HG03565 (cell line): ENCODE results near the gene PLB1.
"Not testable (repeated sequence)": the region's sequence is repeated elsewhere in the genome, so short reads cannot be mapped to it uniquely, and the experiment has no call there.

ENCODE experiments used
- ATAC-seq: cut with Tn5 transposase; IDR thresholded peaks from one replicate; pipeline ENCODE4 v1.9.1; 2021; ENCODE audit warnings: mild to moderate bottlenecking, moderate library complexity; ENCODE audit not compliant: unreplicated experiment

The PLB1 gene

DNA sequence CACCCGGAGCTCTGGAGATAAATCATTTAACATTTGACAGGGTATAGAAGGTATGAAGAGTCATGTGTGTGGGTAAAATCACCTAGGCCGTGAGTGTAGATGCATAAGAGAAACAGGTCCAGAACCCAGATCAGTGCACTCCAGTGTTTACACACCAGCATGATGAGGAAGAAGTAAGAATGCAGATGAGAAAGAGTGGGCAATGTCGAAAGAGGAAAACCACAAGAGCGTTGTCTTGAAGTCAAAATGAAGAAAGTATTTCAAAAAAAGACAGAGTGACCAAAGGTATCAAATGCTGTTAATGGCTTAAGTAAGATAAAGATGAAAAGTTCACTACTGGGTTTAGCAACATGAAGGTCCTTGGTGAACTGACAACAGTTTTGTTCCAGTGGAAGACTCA lies 32.0 kb upstream of the PLB1 start:
- no peak for ATAC-seq

DNA sequence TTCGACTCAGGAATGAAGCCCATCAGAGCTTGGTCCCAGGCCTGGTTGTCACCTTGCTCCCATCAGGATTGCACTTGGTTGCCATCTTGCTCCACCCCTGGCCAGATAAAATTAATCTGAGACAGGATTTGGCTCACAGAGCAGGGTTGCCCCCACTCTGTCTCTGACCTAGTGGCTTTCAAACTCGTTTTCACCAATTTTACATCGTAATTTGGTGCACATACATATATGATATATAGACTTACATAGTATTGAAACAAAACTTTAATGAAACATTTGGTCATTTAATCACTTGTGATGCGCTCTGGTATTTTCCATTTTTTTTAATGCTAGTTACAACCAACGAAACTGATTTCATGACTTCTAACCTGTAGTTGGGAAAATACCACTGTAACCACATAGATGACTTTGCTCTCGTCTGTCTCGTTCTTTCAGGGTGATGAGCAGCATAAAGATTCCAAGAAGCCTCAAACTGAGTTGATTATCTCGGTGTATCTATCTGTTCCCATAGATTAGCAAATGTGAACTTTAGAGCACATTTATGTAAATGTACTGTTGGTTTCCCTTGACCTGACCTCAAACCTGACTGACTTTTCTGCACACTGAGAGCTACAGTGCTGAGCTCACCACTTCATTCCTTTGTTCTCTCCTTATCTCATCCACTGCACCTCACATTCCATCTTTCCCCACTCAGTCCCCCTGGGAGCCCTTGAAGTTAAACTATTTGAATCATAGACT lies 30.5 kb upstream of the PLB1 start:
- no peak for ATAC-seq

DNA sequence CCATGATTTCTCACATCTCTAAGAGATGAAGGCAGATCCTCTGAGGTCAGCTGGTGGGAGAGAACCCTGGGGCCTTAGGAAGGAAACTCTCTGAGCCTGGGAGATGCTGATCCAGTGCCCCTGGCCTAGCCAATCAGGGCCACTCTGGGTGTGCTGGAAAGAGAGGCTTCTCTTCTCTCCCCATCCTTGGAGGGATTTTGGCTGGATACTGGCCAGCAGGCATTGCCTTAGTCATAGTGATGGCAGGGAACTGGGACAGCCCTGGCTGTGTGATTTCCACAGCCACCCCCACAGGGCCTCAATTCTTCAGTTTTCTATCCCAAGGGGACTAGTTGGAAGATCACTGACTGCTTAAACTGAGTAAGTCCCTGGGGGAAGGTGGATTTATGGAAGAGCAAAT lies 26.6 kb upstream of the PLB1 start:
- ATAC-seq = no peak

DNA sequence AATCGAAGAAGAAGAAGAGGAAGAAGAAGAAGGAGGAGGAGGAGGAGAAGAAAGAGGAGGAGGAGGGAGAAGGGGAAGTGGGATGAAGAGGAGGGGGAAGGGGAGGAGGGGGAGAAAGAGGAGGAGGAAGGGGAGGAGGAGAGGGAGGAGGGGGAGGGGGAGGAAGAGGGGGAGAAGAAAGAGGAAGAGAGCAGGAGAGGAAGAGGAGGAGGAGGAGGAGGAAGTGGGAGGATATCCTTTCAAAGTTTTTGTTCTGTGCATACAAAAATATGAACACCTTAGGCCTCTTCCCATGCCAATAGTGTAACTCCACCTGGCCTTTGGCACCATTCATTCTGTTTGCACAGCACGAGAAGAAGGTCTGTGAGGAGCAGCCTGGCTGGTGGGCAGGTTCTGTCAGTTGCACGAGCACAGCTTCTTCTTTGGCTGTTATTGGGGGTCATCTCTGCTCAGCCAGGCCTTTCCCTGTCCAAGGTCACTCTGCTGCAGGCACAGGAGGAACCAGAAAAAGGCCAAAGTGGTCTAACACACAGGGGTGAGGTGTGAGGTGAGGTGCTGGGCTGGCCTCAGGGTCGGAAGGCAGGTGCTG lies 25.8 kb upstream of the PLB1 start:
- no peak for ATAC-seq

DNA sequence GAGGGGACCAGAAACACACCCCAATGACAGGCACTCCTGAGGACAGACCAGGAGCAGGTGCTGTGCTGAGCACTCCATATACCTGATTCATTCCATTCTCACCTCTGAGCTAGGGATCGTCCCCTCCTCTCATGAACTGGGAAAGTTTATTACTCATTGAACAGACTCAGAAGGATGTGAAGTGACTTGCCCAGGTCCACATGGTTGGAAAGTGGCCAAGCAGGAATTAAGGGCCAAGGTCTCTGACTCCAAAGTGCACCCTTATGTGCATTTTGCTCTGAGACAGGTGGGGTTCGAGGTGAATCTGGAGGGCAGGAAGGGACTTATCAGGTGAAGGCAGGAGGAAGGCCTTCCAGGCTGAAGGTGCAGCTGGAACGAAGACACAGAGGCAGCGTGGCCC lies 25.1 kb upstream of the PLB1 start:
- ATAC-seq = no peak

DNA sequence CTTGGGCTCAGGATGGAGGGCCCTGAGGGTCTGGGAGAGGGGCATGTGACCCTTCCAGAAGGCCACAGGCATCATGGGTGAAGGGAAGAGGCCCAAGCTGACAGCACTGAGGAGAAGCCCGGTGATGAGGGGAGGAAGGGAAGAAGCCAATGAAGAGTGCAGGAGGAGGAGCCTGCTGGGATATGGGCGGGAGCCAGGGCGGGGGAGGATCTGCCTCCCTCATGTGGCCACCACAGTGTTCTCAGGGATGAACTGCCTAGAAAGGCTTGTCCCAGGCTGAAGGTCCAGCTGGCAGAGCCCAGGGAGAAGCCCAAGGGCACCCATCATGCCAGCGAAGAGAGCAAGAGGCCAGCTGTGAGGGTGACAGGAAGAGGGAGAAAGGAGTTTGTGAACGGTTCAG lies 24.6 kb upstream of the PLB1 start:
- ATAC-seq = no peak

DNA sequence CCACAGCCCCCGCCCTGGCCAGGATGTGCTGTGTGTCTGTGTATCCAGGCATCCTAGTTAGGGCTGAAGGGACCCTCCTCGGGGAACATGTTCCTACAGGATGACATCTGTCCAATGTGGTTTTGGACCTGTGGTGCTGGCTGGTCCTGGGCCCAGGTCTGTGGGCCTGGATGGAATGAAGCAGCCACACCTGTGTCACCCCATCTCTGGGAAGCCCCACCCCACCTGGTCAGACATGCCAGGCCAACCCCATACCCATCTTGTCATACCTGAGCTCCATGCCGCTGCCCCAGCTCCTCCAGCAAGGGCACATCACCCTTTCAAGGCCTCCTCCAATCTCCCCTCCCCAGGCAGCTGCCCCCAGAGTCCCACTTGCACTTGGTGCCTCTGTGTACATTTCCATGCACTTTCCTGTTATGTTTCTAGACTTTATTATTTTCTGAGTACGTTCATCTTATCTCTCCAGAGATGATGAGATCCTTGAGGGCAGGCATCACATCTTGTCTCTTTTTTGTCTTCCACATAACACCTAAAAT lies 24.1 kb upstream of the PLB1 start:
- no peak for ATAC-seq

DNA sequence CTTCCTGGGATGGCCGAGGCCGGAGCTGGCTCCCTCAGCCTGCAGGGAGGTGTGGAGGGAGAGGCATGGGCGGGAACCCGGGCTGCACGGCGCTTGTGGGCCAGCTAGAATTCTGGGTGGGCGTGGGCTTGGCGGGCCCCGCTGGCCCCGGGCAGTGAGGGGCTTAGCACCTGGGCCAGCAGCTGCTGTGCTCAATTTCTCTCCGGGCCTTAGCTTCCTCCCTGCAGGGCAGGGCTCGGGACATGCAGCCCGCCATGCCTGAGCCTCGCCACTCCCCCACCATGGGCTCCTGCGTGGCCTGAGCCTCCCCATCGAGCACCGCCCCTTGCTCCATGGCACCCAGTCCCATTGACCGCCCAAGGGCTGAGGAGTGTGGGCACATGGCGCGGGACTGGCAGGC lies 23.2 kb upstream of the PLB1 start:
- ATAC-seq = not testable (repeated sequence)

DNA sequence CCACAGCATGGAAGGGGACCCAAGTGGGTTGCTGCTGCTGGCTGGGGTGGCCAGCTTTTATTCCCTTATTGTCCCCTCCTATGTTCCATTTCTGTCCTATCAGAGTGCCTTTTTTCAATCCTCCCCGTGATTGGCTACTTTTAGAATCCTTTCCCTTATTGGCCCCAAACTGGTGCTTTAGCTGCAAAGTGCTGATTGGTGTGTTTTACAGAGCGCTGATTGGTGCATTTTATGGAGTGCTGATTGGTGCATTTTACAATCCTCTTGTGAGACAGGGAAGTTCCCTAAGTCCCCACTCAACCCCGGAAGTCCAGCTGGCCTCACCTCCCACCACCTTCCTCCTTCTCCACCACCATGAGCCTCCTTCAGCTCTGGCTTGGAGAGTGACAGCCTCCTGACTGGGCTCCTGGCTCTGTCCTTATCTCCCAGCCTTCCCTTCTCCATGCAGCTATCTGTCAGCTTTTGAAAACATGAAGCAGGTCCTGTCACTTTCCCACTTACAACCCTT lies 20.7 kb upstream of the PLB1 start:
- ATAC-seq = no peak

DNA sequence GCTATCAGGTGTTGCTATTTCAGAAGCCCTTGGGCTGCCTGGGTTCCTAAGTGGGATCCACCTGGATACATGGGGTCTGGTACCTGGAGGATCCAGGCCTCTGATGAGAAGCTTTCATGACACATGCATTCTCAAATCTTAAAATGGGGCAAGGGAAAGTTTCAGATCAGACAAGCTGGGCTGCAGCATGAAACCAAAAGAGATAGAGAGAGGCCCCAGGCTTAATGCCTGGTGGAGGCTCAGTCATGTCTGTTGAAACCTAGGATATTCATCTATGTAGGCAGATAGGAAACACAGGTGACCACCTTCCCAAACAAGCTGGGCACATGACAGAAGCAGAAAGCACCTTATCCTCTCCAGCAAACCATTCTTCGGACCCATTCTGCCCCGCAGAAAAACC lies 18.8 kb upstream of the PLB1 start:
- no peak for ATAC-seq

DNA sequence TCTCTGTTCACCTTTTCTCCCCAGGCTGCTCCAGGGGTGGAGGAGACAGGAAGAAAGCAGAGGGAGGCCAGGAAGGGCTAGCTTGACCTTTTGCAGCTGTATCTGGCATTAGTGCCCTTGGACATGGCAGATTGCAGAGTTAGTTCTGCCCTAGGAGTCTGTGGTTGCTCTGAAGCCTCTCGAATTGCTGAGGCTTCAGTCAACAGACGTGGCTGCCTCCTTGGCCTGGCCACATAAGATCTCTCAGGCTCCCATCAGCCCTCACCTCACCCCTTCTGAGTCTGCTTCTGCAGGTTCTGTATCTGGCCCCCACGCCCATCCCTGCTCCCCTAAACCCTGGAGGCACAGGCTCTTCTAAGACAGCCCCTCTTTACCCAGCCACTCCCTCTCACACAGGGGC lies 18.2 kb upstream of the PLB1 start:
- no peak for ATAC-seq

DNA sequence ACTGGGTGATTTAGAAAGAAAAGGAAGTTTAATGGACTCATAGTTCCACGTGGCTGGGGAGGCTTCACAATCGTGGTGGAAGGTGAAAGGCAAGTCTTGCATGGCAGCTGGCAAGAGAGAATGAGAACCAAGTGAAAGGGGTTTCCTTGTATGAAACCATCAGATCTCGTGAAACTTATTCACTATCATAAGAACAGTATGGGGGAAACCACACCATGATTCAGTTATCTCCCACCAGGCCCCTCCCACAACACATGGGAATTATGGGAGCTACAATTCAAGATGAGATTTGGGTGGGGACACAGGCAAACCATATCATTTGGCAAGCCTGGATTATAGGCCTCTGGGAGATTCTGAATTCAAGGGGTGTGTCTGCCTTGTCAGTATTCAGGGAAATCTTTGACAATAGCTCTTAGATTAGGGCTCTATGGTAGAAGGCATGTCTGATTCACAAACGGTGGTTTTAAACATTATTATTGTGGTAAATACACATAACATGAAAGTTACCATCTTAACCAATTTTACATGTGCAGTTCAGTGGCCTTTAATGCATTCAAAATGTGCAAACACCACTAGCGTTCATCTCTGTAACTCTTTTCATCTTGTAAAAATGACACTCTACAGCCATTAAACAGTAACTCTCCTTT lies 15.3 kb upstream of the PLB1 start:
- no peak for ATAC-seq

DNA sequence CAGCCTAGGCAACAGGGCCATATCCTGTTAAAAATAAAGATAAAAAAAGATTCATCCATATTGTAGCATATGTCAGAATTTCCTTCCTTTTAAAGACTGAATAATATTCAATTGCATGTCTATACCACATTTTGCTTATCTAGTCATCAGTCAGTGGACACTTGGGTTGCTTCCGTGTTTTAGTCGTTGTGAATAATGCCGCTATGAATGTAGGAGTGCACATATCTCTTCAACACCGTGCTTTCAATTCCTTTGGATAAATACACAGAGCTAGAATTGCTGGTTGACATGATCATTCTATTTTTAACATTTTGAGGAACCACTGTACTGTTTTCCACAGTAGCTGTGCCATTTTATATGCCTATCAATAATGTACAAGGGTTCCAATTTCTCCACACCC lies 14.0 kb upstream of the PLB1 start:
- no peak for ATAC-seq

DNA sequence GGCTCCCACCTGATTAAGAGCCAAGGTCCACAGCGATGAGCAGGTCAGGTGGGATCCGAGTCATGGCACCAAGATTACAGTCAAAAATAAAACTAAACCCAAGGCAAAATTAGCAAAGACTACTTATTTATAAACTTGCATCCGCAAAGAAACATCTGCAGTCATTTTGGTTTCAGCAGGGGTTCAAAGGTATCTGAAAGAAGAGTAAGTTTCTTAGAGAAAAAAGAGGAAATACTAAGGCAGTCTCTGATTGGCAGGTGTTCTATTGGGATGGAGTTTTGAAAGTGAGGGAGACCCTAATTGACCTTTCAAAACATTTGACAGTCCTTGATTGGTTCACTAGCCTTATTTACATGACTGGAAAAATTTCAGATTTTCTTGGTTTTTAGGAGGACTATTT lies 11.0 kb upstream of the PLB1 start:
- ATAC-seq = no peak

DNA sequence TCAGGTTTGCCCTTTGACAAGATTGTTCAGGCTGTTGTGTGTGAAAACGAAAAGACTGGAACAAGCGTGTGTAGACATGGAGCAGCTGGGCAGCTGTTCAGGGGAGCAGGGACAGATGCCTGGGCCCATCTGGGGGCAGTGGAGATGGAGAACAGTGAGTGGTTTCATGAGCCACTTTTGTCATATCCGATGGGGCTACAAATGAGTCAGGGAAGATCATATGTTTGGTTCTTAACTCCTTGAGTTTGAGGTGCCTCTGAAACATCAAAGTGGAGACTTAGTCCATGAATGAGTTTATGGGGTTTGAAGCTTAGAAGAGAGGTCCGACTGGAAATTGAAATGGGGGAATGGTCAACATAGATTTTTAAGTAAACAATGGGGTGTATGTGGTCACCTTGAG lies 9.3 kb upstream of the PLB1 start:
- ATAC-seq = no peak

DNA sequence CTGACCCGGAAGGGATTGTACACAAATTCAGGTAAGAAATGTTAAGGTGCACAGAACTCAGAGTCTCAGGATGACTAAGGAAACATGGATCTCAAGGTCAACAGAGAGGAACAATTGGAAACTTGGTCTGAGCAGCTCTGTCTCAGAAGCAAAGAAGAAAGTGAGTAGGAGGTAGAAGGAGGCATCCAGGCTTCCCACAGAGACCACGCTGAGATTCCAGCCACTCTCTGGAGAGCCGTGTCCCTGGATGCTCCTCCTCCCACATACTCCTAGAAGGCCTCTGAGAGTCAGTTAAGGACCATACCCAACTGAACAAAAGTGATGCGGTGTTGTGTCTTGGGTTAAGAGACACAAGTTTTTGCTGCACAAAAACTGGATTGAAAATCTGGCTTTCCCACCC lies 8.6 kb upstream of the PLB1 start:
- no peak for ATAC-seq

DNA sequence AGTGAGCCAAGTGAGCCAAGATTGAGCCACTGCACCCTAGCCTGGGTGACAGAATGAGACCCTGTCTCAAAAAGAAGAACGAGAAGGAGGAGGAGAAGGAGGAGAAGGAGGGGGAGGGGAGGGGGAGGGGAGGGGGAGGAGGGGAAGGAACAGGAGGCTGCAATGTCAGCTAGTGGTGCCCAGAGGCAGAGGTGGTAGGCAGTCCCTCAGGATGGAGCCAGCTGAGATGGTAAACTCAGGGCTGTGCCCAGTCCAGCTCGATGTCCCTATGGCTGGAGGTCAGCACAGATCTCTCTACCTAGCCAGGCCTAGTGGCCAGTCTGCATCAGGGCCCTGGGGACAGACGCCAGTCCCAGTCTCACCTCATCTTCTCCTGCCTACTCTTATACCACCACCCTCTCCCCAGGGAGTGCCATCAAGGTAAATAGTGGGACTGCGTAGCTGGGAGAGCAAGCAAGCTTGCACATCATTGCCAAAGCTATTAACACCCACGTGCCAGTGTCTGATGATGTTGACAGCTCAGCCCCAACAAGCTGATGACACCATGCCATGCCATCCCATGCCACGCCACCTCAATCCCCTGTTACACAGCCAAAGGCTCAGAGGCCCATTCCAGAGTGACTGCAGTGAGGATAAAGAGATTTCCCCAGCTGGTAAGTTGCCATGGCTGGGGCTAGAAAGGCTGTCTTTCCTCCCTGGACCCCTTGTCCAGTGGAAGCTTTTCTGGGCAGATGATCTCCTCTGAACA lies 7.6 kb upstream of the PLB1 start:
- no peak for ATAC-seq

DNA sequence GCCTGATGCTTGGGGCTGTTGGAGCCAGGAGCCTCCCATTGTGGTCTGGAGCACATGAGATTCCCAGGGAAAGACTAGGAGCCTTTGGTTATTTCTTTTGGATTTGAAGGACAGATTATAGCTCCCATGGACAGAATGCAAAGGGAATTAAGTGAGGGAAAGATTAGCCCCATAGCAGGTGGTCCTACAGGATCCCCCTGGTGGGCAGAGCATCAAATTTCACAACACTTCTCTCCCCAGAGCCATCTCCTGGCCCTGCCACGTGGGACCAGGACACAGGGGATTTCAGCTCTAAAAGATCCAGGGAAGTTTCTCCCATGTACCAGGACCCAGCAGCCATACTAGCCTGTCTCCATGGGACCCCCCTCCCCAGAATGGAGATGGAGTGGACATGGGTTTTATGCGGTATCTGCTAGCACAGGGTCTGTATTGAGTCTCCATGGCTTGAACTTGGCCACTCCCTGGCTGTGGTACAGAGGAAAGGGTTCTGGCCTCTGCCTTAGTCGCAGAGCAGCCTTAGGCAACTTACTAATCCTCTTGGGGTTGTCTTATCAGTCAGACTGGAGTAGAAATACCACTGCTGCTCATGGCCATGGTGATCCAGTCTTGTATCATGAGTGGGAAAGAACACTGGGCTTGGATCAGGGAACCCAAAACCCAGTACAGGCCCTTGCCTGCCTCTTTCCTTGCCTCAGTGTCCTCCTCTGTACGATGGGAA lies 6.8 kb upstream of the PLB1 start:
- ATAC-seq = no peak

DNA sequence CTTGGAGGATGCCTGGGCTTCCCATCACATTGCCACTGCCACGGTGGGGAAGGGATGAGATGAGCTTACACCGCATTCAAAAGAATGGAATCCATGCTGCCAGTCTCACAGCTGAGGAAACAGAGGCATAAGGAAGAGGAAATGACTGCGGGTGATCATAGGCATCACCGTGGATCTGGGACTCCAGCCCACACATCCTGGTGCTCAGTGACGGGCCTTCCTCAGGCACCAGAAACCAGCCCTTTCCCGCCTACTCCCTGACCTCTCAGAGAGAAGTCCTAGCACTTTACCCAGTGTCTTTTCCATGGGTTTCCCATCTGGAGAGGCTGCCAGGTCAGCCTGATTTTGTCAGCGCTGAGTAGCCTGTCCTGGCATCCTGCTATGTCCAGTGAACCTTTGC lies 5.3 kb upstream of the PLB1 start:
- ATAC-seq = no peak

DNA sequence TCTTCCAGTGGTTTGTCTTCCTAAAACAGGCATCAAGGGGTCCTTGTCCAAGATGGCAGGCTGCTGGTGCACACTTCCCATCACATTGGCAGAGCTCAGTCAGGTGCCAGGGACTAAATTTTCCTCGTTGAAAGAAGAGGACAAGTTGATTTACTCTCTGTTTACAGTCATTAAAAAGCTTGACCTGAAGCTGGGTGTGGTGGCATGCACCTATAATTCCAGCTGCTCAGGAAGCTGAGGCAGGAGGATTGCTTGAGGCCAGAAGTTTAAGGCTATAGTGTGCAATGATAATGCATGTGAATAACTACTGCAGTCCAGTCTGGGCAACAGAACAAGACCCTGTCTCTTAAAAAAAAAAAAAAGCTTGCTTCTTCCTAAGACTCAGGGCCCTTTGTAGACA lies 3.6 kb upstream of the PLB1 start:
- no peak for ATAC-seq

DNA sequence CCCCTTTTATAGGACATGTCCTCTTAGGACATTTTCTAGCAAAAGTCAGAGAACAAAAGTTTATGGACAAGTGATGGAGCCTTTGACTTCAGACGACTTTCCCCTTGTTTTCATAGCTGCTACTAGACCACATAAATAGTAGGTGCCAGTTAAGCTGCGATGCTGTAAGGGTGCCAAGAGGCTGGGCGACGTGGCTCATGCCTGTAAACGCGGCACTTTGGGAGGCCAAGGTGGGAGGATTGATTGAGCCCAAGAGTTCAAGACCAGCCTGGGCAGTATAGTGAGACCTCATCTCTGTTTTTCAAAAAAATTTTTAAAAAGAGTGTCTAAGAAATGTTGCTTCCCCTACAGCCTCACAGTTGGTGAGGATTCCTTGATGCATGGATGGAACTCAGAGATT lies 2.2 kb upstream of the PLB1 start:
- no peak for ATAC-seq
